HCT116 (cell line): ENCODE results near the gene TENM3. TPM values are rescaled to one million over a fixed set of nuclear protein-coding genes. Genes with fewer than 3 reads are reported as not detected.

ENCODE experiments used
- ATAC-seq: fragments of 200-7000 bp; cut with Tn5 transposase; 2 replicates; pipeline ENCODE4 v1.9.1; 2020; ENCODE audit warnings: mild to moderate bottlenecking, moderate library complexity
- BruUV-seq: library from RNA; stranded (reverse); fragments of 400-500 nt; replicated peaks from 2 replicates; lab custom pipeline; 2021; lab: Mats Ljungman, UMichigan
- CTCF ChIA-PET: fragments of 300-600 bp; sonication (Branson Sonifier 250); formaldehyde crosslinking; loops from one replicate; lab custom pipeline; 2021; ENCODE audit warnings: antibody characterized with exemption; lab: Charles Lee
- POLR2A ChIA-PET: fragments of 300-600, 350-600 bp; sonication (Branson Sonifier 250); formaldehyde crosslinking; loops from one replicate; lab custom pipeline; 2021; ENCODE audit warnings: antibody characterized with exemption; lab: Charles Lee
- RAD21 ChIA-PET, 2 experiments: fragments of 300-600 bp; sonication (Branson Sonifier 250); formaldehyde crosslinking; loops; one replicate each; lab custom pipeline; 2023; ENCODE audit warnings: low total read pairs in 2 of 2; ENCODE audit not compliant: uncharacterized antibody in 2 of 2, unreplicated experiment in 2 of 2, low non-redundant PET in 1 of 2; lab: Charles Lee
- DNase-seq: peaks from one replicate; pipeline ENCODE4 v3.0.0-alpha.2; 2010; ENCODE audit warnings: low read depth, low spot score
- H2AFZ ChIP-seq: fragments of 200-600 bp; shearing (Covaris generic), sonication (generic); 2 replicates; pipeline ENCODE4 v1.6.1; 2017; ENCODE audit warnings: low read depth, mixed run types, mixed read lengths, antibody characterized with exemption, low read length; ENCODE audit not compliant: poor library complexity, severe bottlenecking
- H3K27ac ChIP-seq: 2 replicates; pipeline ENCODE4 v1.5.1; 2012; ENCODE audit warnings: low read depth, low read length
- H3K27me3 ChIP-seq: fragments of 200-600 bp; sonication (generic); 2 replicates; pipeline ENCODE4 v1.6.1; 2016; ENCODE audit warnings: mixed run types, low read length, mixed read lengths; ENCODE audit not compliant: insufficient read depth
- H3K36me3 ChIP-seq, 2 experiments: fragments of 200-500 bp in 1 of 2; fragments of 200-600 bp in 1 of 2; sonication (Bioruptor generic) in 1 of 2; sonication (generic) in 1 of 2; 2 replicates each; pipeline versions ENCODE4 v1.5.1 to v1.6.1; 2014 to 2016; ENCODE audit warnings: low read length in 2 of 2, inconsistent platforms in 1 of 2, mixed read lengths in 1 of 2, mixed run types in 1 of 2; ENCODE audit not compliant: insufficient read depth in 2 of 2, control insufficient read depth in 1 of 2
- H3K4me1 ChIP-seq, 2 experiments: fragments of 200-600 bp in 1 of 2; sonication (generic) in 1 of 2; 2 replicates each; pipeline versions ENCODE4 v1.5.1 to v1.6.1; 2012 to 2017; ENCODE audit warnings: low read length in 2 of 2, inconsistent platforms in 1 of 2, mild to moderate bottlenecking in 1 of 2, mixed read lengths in 1 of 2, mixed run types in 1 of 2, moderate library complexity in 1 of 2; ENCODE audit not compliant: insufficient read depth in 2 of 2, control insufficient read depth in 1 of 2
- H3K4me2 ChIP-seq: fragments of 200-600 bp; sonication (generic); 2 replicates; pipeline ENCODE4 v1.6.1; 2017; ENCODE audit warnings: mixed run types, low read length, mixed read lengths
- H3K4me3 ChIP-seq, 2 experiments: fragments of 200-600 bp in 1 of 2; sonication (generic) in 1 of 2; replicated peaks in 1 of 2; 2 replicates each; pipeline ENCODE4 v1.5.1; 2011 to 2016; ENCODE audit warnings: low read length in 2 of 2, control low read depth in 1 of 2, low read depth in 1 of 2, mild to moderate bottlenecking in 1 of 2, mixed read lengths in 1 of 2, mixed run types in 1 of 2
- H3K79me2 ChIP-seq: fragments of 200-600 bp; sonication (generic); 2 replicates; pipeline ENCODE4 v1.6.1; 2017; ENCODE audit warnings: mild to moderate bottlenecking, mixed run types, low read length, moderate library complexity, mixed read lengths; ENCODE audit not compliant: insufficient read depth
- H3K9ac ChIP-seq: fragments of 200-600 bp; sonication (generic); 2 replicates; pipeline ENCODE4 v1.6.1; 2016; ENCODE audit warnings: low read length, mixed read lengths
- H3K9me2 ChIP-seq: fragments of 200-600 bp; sonication (generic), shearing (Covaris generic); 2 replicates; pipeline ENCODE4 v1.6.1; 2017; ENCODE audit warnings: mixed run types, mild to moderate bottlenecking, moderate library complexity; ENCODE audit not compliant: insufficient read depth
- H3K9me3 ChIP-seq, 2 experiments: fragments of 200-500 bp in 1 of 2; fragments of 200-600 bp in 1 of 2; sonication (Bioruptor generic) in 1 of 2; sonication (generic) in 1 of 2; 2 replicates each; pipeline ENCODE4 v1.6.1; 2014 to 2017; ENCODE audit warnings: low read length in 2 of 2, mixed read lengths in 2 of 2, inconsistent platforms in 1 of 2, low read depth in 1 of 2, mild to moderate bottlenecking in 1 of 2, mixed run types in 1 of 2, moderate library complexity in 1 of 2; ENCODE audit not compliant: control insufficient read depth in 1 of 2, insufficient read depth in 1 of 2
- H4K20me1 ChIP-seq: fragments of 200-600 bp; sonication (generic), shearing (Covaris generic); 2 replicates; pipeline ENCODE4 v1.6.1; 2017; ENCODE audit warnings: mixed run types, mild to moderate bottlenecking, moderate library complexity; ENCODE audit not compliant: insufficient read depth
- CEBPB ChIP-seq: IDR thresholded peaks from 2 replicates; pipeline ENCODE4 v1.6.1; 2012; ENCODE audit warnings: low read depth
- ELF1 ChIP-seq: IDR thresholded peaks from 2 replicates; pipeline ENCODE4 v1.6.1; 2012; ENCODE audit warnings: low read depth, borderline replicate concordance
- EZH2 ChIP-seq: fragments of 200-600 bp; sonication (generic); IDR thresholded peaks from 2 replicates; pipeline ENCODE4 v1.6.1; 2017; ENCODE audit warnings: antibody characterized with exemption, mixed run types
- EZH2phosphoT487 ChIP-seq: fragments of 200-600 bp; IDR thresholded peaks from 2 replicates; pipeline ENCODE4 v1.6.1; 2018; ENCODE audit warnings: antibody characterized with exemption, borderline replicate concordance
- JUND ChIP-seq: IDR thresholded peaks from 2 replicates; pipeline ENCODE4 v1.6.1; 2012
- POLR2A ChIP-seq: IDR thresholded peaks from 2 replicates; pipeline ENCODE4 v1.7.0; 2011; ENCODE audit warnings: borderline replicate concordance; ENCODE audit not compliant: insufficient read depth, insufficient read length; ENCODE audit errors: extremely low read depth
- RAD21 ChIP-seq: IDR thresholded peaks from 2 replicates; pipeline ENCODE4 v1.6.1; 2012; ENCODE audit warnings: low read depth, mild to moderate bottlenecking
- SP1 ChIP-seq: IDR thresholded peaks from 2 replicates; pipeline ENCODE4 v1.6.1; 2012; ENCODE audit warnings: low read depth
- SRF ChIP-seq: IDR thresholded peaks from 2 replicates; pipeline ENCODE4 v1.6.1; 2012; ENCODE audit warnings: low read depth
- YY1 ChIP-seq: IDR thresholded peaks from 2 replicates; pipeline ENCODE4 v1.6.1; 2011; ENCODE audit warnings: low read length, low read depth, moderate library complexity, mild to moderate bottlenecking; ENCODE audit not compliant: insufficient replicate concordance; ENCODE audit errors: extremely low read depth
- intact Hi-C: fragments of 100-400 bp; cut with micrococcal nuclease; formaldehyde crosslinking; loops from 2 replicates; pipeline ENCODE4 v1.10.0; 2022
- total RNA-seq: library from RNA; stranded (reverse); gene quantifications from one replicate; pipeline ENCODE4 v1.2.1, GENCODE V29; 2021; ENCODE audit not compliant: unreplicated experiment
- TF ChIP-seq, protein P1 (sequence below), 3 experiments: fragments of 200-600 bp in 1 of 3; sonication (generic) in 1 of 3; IDR thresholded peaks in 2 of 3; conservative IDR thresholded peaks in 1 of 3; 2 replicates each; pipeline ENCODE4 v1.5.1; 2012 to 2017; ENCODE audit warnings: low read depth in 2 of 3, low read length in 2 of 3, antibody characterized with exemption in 1 of 3, borderline replicate concordance in 1 of 3, control low read depth in 1 of 3, mild to moderate bottlenecking in 1 of 3, mixed read lengths in 1 of 3, mixed run types in 1 of 3, moderate library complexity in 1 of 3; ENCODE audit not compliant: insufficient read depth in 1 of 3
- TF ChIP-seq, protein P2 (sequence below): IDR thresholded peaks from 2 replicates; pipeline ENCODE4 v1.6.1; 2012
- TF ChIP-seq, protein P3 (sequence below): IDR thresholded peaks from 2 replicates; pipeline ENCODE4 v1.6.1; 2012
- TF ChIP-seq, protein P4 (sequence below): IDR thresholded peaks from 2 replicates; pipeline ENCODE4 v1.6.1; 2012; ENCODE audit warnings: low read depth

The TENM3 gene
- total RNA-seq, 1 experiment from 2014 or later: 0.54 TPM

DNA sequence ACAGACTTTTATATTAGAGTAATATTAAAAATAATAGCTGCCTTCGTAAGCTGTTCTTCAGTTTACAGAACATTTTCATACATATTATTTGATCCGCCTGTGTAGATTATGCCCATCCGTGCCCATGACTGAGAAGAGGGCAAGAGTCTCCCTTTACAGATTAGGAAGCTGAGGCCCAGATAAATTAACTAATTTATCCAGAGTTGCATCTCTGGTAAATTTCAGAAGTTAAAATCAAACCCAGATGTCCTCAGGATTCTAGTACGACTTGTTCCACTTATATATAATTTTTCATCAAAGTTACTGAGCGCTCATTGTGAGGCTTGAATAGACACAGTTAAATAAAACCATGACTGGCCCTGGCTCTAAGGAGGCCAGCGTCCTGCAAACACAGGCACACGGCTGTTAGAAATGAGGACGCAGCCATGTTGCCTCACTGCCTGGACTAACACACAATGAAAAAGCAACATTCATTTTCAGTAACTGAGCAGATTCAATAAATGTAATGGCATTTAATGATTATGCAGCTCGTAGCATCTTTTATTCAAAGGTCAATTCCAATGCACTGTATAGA, 148.0 kb downstream of the TENM3 start:
- ChIA-PET CTCF (no interaction called here), RAD21 (no interaction called here), POLR2A (interaction anchor here (0.6 kb wide), 1 partner anchor 269 kb away, joined by 3 read pairs; no protein-coding TSS in a partner anchor)
- Histone ChIP-seq H3K4me1 (no peaks in the 10 kb centered on the region), H3K36me3 (no peaks in the 10 kb centered on the region), H3K27me3 (peaks cover 18% of the 10 kb centered on the region), H3K9me2 (no peaks in the 10 kb centered on the region), H3K4me3 (no peak overlapping the region), H3K9me3 (no peaks in the 10 kb centered on the region), H4K20me1 (no peaks in the 10 kb centered on the region), H3K4me2 (no peak overlapping the region), H3K79me2 (no peaks in the 10 kb centered on the region), H3K9ac (no peak overlapping the region), H3K27ac (no peak overlapping the region), H2AFZ (no peak overlapping the region)
- TF ChIP-seq YY1 (no peak), RAD21 (no peak)
- TF ChIP-seq, protein P1, sequence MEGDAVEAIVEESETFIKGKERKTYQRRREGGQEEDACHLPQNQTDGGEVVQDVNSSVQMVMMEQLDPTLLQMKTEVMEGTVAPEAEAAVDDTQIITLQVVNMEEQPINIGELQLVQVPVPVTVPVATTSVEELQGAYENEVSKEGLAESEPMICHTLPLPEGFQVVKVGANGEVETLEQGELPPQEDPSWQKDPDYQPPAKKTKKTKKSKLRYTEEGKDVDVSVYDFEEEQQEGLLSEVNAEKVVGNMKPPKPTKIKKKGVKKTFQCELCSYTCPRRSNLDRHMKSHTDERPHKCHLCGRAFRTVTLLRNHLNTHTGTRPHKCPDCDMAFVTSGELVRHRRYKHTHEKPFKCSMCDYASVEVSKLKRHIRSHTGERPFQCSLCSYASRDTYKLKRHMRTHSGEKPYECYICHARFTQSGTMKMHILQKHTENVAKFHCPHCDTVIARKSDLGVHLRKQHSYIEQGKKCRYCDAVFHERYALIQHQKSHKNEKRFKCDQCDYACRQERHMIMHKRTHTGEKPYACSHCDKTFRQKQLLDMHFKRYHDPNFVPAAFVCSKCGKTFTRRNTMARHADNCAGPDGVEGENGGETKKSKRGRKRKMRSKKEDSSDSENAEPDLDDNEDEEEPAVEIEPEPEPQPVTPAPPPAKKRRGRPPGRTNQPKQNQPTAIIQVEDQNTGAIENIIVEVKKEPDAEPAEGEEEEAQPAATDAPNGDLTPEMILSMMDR (IDR thresholded peaks at IDR 0.05 in 2 of 3, conservative IDR thresholded peaks at IDR 0.05 in 1 of 3; ENCODE audit: borderline replicate concordance in 1 of 3, insufficient read depth in 1 of 3, low read depth in 2 of 3, low read length in 2 of 3): no peak
- TF ChIP-seq, protein P2, sequence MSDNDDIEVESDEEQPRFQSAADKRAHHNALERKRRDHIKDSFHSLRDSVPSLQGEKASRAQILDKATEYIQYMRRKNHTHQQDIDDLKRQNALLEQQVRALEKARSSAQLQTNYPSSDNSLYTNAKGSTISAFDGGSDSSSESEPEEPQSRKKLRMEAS: no peak
- TF ChIP-seq, protein P3, sequence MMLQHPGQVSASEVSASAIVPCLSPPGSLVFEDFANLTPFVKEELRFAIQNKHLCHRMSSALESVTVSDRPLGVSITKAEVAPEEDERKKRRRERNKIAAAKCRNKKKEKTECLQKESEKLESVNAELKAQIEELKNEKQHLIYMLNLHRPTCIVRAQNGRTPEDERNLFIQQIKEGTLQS: no peak
- ATAC-seq (no peak), DNase-seq (no peak)
- intact Hi-C loops: no loop called here
- no TSS peak for BruUV-seq

DNA sequence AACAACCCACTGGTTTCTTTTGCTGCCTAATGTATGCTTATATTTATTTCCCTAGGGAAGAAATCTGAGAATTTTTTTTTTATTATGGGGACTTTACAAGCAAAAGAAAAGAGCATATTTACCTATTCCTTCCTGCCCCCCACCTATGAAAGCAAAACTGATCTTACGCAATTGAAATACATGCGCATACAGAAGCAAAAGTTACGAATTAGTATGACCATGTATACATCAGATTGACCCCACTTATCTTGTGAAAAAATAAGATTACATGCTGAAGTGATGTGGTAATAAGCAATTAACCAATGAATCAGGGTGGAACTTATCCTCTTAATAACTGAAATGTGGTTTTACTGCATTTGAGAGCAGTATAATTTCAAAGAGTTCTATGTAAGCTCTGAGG, 151.0 kb downstream of the TENM3 start:
- BruUV-seq: no TSS peak
- CTCF ChIA-PET: no interaction called here
- no peaks in the 10 kb centered on the region for H3K9me3 ChIP-seq
- no peak for TF ChIP-seq EZH2phosphoT487
- TF ChIP-seq, protein P3: no peak
- no peak for TF ChIP-seq CEBPB
- no peak for TF ChIP-seq SRF
- no peak for TF ChIP-seq JUND
- TF ChIP-seq ELF1: no peak
- TF ChIP-seq, protein P4, sequence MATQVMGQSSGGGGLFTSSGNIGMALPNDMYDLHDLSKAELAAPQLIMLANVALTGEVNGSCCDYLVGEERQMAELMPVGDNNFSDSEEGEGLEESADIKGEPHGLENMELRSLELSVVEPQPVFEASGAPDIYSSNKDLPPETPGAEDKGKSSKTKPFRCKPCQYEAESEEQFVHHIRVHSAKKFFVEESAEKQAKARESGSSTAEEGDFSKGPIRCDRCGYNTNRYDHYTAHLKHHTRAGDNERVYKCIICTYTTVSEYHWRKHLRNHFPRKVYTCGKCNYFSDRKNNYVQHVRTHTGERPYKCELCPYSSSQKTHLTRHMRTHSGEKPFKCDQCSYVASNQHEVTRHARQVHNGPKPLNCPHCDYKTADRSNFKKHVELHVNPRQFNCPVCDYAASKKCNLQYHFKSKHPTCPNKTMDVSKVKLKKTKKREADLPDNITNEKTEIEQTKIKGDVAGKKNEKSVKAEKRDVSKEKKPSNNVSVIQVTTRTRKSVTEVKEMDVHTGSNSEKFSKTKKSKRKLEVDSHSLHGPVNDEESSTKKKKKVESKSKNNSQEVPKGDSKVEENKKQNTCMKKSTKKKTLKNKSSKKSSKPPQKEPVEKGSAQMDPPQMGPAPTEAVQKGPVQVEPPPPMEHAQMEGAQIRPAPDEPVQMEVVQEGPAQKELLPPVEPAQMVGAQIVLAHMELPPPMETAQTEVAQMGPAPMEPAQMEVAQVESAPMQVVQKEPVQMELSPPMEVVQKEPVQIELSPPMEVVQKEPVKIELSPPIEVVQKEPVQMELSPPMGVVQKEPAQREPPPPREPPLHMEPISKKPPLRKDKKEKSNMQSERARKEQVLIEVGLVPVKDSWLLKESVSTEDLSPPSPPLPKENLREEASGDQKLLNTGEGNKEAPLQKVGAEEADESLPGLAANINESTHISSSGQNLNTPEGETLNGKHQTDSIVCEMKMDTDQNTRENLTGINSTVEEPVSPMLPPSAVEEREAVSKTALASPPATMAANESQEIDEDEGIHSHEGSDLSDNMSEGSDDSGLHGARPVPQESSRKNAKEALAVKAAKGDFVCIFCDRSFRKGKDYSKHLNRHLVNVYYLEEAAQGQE: no peak
- no peak for TF ChIP-seq SP1
- no peak for TF ChIP-seq EZH2
- TF ChIP-seq, protein P2: no peak
- TF ChIP-seq RAD21: no peak
- TF ChIP-seq POLR2A: no peak

More for the DNA sequence above, 151.0 kb downstream of the TENM3 start:
- ATAC-seq: no peak
- Histone ChIP-seq H3K27ac (no peak overlapping the region), H3K9me2 (no peaks in the 10 kb centered on the region), H4K20me1 (no peaks in the 10 kb centered on the region), H3K4me2 (no peak overlapping the region), H3K4me1 (no peaks in the 10 kb centered on the region), H3K27me3 (peaks cover 11% of the 10 kb centered on the region), H3K9ac (no peak overlapping the region), H3K36me3 (no peaks in the 10 kb centered on the region), H3K79me2 (no peaks in the 10 kb centered on the region), H2AFZ (no peak overlapping the region), H3K4me3 (no peak overlapping the region)
- intact Hi-C loops: no loop called here
- ChIA-PET RAD21 (no interaction called here), POLR2A (no interaction called here)
- DNase-seq: no peak
